ENCODE results near the gene PLPP4.

DNA sequence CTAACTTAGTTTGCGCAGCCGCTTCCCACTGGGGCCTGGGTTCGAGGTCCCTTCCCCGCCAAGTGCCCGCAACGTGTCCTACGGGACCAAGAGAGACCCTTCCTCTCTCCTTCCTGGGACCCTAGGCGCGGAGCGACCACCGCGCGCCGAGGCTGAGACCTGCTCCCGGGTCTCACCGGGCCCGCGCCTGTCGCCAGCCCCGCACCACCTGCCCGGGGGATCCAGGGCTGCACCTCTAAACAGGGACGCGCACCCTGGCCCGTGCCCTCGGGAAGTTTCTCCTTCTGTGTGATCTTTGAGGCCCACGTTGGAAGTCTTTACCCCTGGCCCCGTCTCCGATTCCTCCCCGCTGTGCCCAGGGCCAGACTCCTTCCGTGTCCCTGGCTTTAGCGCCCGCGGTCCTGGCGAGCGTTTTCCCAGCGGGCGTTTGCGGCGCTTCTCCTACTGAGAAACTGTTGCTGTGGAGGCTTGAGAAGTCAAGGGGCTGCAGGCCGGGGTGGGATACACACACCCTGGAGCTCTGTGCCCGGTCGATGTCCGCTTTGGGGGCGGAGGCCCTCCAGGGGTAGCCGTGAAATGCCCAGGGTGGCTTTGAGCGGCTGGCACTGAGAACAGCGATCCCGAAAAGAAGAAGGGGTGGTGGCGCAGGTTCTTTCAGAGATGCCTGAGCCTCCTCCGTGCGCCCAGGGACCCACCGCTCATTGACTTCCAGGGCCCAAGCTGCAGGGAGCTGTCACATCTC lies 575 bp downstream of the PLPP4 start:
- TF ChIP-seq POLR2AphosphoS5 (IDR thresholded peaks at IDR 0.05; ENCODE audit: low read depth, low read length) (no peak), POU2F2 (IDR thresholded peaks at IDR 0.05; ENCODE audit: low read depth, low read length) (no peak), POLR2A (IDR thresholded peaks at IDR 0.05; ENCODE audit: low read depth, low read length) (no peak), TAF1 (IDR thresholded peaks at IDR 0.05; ENCODE audit: low read depth, low read length) (no peak)
